ENCODE data around the gene CRK. TPM values are rescaled to one million over a fixed set of nuclear protein-coding genes. Genes with fewer than 3 reads are reported as not detected.
A peak's percentile ranks its signal among the peaks of the same experiment; 100 is the strongest.

Gene CRK
- total and polyA plus RNA-seq, 11 donors, result 17.0 to 49.0 (median 42.2) TPM

DNA sequence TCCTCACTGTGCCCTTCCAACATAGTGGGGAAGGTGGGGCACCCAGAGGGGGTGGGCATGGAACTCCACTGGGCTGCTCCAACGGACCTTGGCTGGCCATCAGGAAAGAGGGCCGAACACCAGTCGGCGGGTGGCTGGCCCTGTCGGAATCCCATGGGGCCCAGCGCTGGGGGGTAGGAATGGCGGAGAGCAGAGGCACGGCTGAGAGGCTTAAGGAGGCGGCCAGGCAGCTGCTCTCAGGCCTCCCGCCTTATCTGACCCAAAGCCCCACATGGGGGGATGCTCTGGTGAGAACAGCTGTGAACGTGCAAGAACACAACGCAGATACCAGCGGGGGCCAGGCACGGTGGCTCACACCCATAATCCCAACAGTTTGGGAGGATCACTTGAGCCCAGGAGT lies 40.8 kb upstream of the CRK start:
- H3K4me1 ChIP-seq, result peaks cover 9 to 70% (median 51%) of the 10 kb centered on the region in 12 donors
- WGBS, 4 donors, result 61 to 80% (median 71%) methylated on average over 9 to 14 of the region's 14 CpGs
- intact Hi-C loops (cut with DNase I), result no loop called here

DNA sequence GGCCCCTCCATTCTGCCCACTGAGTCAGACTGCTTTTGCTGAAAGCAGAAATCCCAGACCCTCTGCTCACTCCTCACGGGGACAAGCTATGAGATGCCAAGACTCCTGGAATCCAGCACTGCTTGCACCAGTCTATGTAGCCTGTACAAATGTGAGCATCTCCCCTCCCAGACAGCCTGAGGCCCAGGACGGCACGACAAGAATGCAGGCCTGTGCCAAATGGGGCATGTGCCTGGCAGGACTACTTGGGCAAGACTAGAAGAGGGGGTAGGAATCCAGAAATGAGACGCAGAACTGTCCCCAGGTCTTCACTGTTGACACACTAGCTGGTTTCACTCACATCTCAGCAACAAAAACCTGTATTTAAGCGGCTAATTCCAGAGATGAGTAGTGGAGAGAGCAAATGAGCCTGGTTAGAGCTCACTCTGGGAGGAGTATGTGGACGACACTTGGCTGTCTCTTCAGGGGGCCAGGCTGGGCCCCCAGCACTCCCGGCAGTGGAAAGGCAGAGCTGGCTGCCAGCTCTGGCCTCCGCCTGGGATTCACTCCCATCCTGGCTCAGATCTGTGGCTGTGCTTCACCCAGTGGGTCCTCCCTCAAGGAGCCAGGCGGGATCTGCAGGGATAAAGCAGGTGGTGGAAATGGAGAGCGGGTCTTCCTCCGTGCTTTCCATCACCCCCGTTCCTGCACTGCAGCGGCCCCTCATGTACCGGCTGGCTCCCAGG lies 39.4 kb upstream of the CRK start:
- intact Hi-C loops (cut with DNase I), result loop anchor here in 2 of 10 donors (1.0 to 2.0 kb wide), 2 partner anchors 10 to 15 kb away; no protein-coding TSS in a partner anchor

More for the DNA sequence above, 40.8 kb upstream of the CRK start:
- ATAC-seq, result no peak
- H3K27ac ChIP-seq, result peak overlapping the region in 8 of 12 donors; percentile 97 to 100 (median 99)
- H3K27me3 ChIP-seq, result no peaks in the 10 kb centered on the region
- TF ChIP-seq POLR2A (IDR thresholded peaks at IDR 0.05) (no peak), CTCF (IDR thresholded peaks at IDR 0.05) (no peak)
- no peaks in the 10 kb centered on the region for H3K9me3 ChIP-seq
- H3K36me3 ChIP-seq, result peaks cover 0 to 54% (median 38%) of the 10 kb centered on the region in 9 donors
- DNase-seq, result no peak
- no peak overlapping the region for H3K4me3 ChIP-seq

GRCh38 chr17:1494736-1495253 lies 38.8 kb upstream of the CRK start:
- H3K27ac ChIP-seq, result peak overlapping the region in 11 of 12 donors; percentile 5 to 100 (median 99)
- ATAC-seq (no peak), DNase-seq (no peak)
- TF ChIP-seq POLR2A (IDR thresholded peaks at IDR 0.05) (no peak), CTCF (IDR thresholded peaks at IDR 0.05) (no peak)
- H3K4me1 ChIP-seq, result peaks cover 9 to 82% (median 60%) of the 10 kb centered on the region in 12 donors
- no peaks in the 10 kb centered on the region for H3K9me3 ChIP-seq
- 63 to 76% (median 71%) methylated on average over 9 to 11 of the region's 11 CpGs for WGBS, 4 donors
- no peak overlapping the region for H3K4me3 ChIP-seq
- H3K36me3 ChIP-seq, result peaks cover 0 to 47% (median 29%) of the 10 kb centered on the region in 9 donors
- H3K27me3 ChIP-seq, result no peaks in the 10 kb centered on the region
- intact Hi-C loops (cut with DNase I), result loop anchor here in 6 of 10 donors (1.0 to 5.0 kb wide), 3 partner anchors 11 to 37 kb away; partner anchors contain the start of gene CRK (in 5 of the 6)

More for the DNA sequence above, 39.4 kb upstream of the CRK start:
- peaks cover 0 to 50% (median 30%) of the 10 kb centered on the region in 9 donors for H3K36me3 ChIP-seq
- WGBS, 4 donors, result 52 to 65% (median 55%) methylated on average over 8 to 14 of the region's 14 CpGs
- peak; percentile 52 to 68 (median 62) for ATAC-seq
- H3K27ac ChIP-seq, result peak overlapping the region; percentile 38 to 100 (median 99)
- H3K9me3 ChIP-seq, result no peaks in the 10 kb centered on the region
- peak in 4 of 5 donors; percentile 63 to 85 (median 77) for DNase-seq
- peak overlapping the region in 1 of 12 donors; percentile 10 for H3K4me3 ChIP-seq
- H3K4me1 ChIP-seq, result peaks cover 9 to 76% (median 55%) of the 10 kb centered on the region in 12 donors
- TF ChIP-seq POLR2A (IDR thresholded peaks at IDR 0.05) (no peak), CTCF (IDR thresholded peaks at IDR 0.05) (no peak)
- no peaks in the 10 kb centered on the region for H3K27me3 ChIP-seq

GRCh38 chr17:1494203-1494602 lies 38.2 kb upstream of the CRK start:
- intact Hi-C loops (cut with DNase I), result loop anchor here in 6 of 10 donors (2.0 to 5.0 kb wide), 2 partner anchors 17 to 37 kb away; partner anchors contain the start of gene CRK (in 5 of the 6)
- 88 to 90% (median 88%) methylated on average over 7 of the region's 7 CpGs for WGBS, 4 donors
- peaks cover 0 to 43% (median 24%) of the 10 kb centered on the region in 9 donors for H3K36me3 ChIP-seq
- DNase-seq (no peak), ATAC-seq (no peak)
- H3K27me3 ChIP-seq, result no peaks in the 10 kb centered on the region
- no peaks in the 10 kb centered on the region for H3K9me3 ChIP-seq
- no peak for TF ChIP-seq POLR2A (IDR thresholded peaks at IDR 0.05)
- TF ChIP-seq CTCF (IDR thresholded peaks at IDR 0.05), result no peak
- H3K27ac ChIP-seq, result peak overlapping the region; percentile 5 to 100 (median 99)
- H3K4me3 ChIP-seq, result peak overlapping the region in 1 of 12 donors; percentile 24
- H3K4me1 ChIP-seq, result peaks cover 9 to 88% (median 66%) of the 10 kb centered on the region in 12 donors
